ENCODE measurements around the gene ACTR2.
"Not testable (repeated sequence)": the region's sequence is repeated elsewhere in the genome, so short reads cannot be mapped to it uniquely, and the experiment has no call there.

The ACTR2 gene

GRCh38 chr2:65231121-65231520 lies 3.5 kb downstream of the ACTR2 start:
- DNase-seq (ENCODE audit: low spot score) = no peak

GRCh38 chr2:65231892-65232477 lies 4.4 kb downstream of the ACTR2 start:
- DNase-seq (ENCODE audit: low spot score) = no peak

GRCh38 chr2:65232636-65233035 lies 5.0 kb downstream of the ACTR2 start:
- DNase-seq (ENCODE audit: low spot score) = no peak

- DNase-seq (ENCODE audit: low spot score) = no peak
Measured at GRCh38 chr2:65240657-65241056, 13.0 kb downstream of the ACTR2 start.

GRCh38 chr2:65244452-65244851 lies 16.8 kb downstream of the ACTR2 start:
- not testable (repeated sequence) for DNase-seq (ENCODE audit: low spot score)

- DNase-seq (ENCODE audit: low spot score) = no peak
Measured at GRCh38 chr2:65252640-65253039, 25.0 kb downstream of the ACTR2 start.

GRCh38 chr2:65255356-65255755 lies 27.7 kb downstream of the ACTR2 start:
- DNase-seq (ENCODE audit: low spot score) = no peak

GRCh38 chr2:65256054-65256453 lies 28.4 kb downstream of the ACTR2 start:
- no peak for DNase-seq (ENCODE audit: low spot score)

GRCh38 chr2:65257866-65258265 lies 30.2 kb downstream of the ACTR2 start:
- not testable (repeated sequence) for DNase-seq (ENCODE audit: low spot score)

- DNase-seq (ENCODE audit: low spot score) = no peak
Measured at GRCh38 chr2:65261676-65262075, 34.0 kb downstream of the ACTR2 start.

- DNase-seq (ENCODE audit: low spot score) = no peak
Measured at GRCh38 chr2:65263262-65263661, 35.6 kb downstream of the ACTR2 start.

GRCh38 chr2:65263986-65264385 lies 36.4 kb downstream of the ACTR2 start:
- DNase-seq (ENCODE audit: low spot score) = no peak

- peak; percentile 64 for DNase-seq (ENCODE audit: low spot score)
Measured at GRCh38 chr2:65264821-65265670, 37.4 kb downstream of the ACTR2 start.

- DNase-seq (ENCODE audit: low spot score) = no peak
Measured at GRCh38 chr2:65265671-65266045, 38.0 kb downstream of the ACTR2 start.

GRCh38 chr2:65267008-65267407 lies 39.4 kb downstream of the ACTR2 start:
- no peak for DNase-seq (ENCODE audit: low spot score)

- no peak for DNase-seq (ENCODE audit: low spot score)
Measured at GRCh38 chr2:65268957-65269356, 41.3 kb downstream of the ACTR2 start.

- DNase-seq (ENCODE audit: low spot score) = no peak
Measured at GRCh38 chr2:65273344-65273743, 45.7 kb downstream of the ACTR2 start.

- DNase-seq (ENCODE audit: low spot score) = no peak
Measured at GRCh38 chr2:65275141-65275915, 47.7 kb downstream of the ACTR2 start.

GRCh38 chr2:65276609-65277008 lies 49.0 kb downstream of the ACTR2 start:
- DNase-seq (ENCODE audit: low spot score) = no peak

- no peak for DNase-seq (ENCODE audit: low spot score)
Measured at GRCh38 chr2:65277118-65277517, 49.5 kb downstream of the ACTR2 start.

- no peak for DNase-seq (ENCODE audit: low spot score)
Measured at GRCh38 chr2:65277791-65278483, 50.3 kb downstream of the ACTR2 start.

- no peak for DNase-seq (ENCODE audit: low spot score)
Measured at GRCh38 chr2:65278531-65278981, 50.9 kb downstream of the ACTR2 start.

Data from hematopoietic multipotent progenitor cell treated with erythropoietin and hydrocortisone succinate and interleukin-3 and kit ligand, for 15 days (in vitro differentiated cells).